ENCODE data around the gene ANKS3.
"Not testable (repeated sequence)": the region's sequence is repeated elsewhere in the genome, so short reads cannot be mapped to it uniquely, and the experiment has no call there.

Gene ANKS3

GRCh38 chr16:4752351-4753100, 18.5 kb upstream of the ANKS3 start:
- no peak for DNase-seq

GRCh38 chr16:4750896-4751295, 16.8 kb upstream of the ANKS3 start:
- no peak for DNase-seq

GRCh38 chr16:4749700-4750257, 15.7 kb upstream of the ANKS3 start:
- no peak for DNase-seq

GRCh38 chr16:4748682-4749411, 14.8 kb upstream of the ANKS3 start:
- no peak for DNase-seq

GRCh38 chr16:4747906-4748681, 14.0 kb upstream of the ANKS3 start:
- DNase-seq: no peak

- DNase-seq: no peak
Measured at GRCh38 chr16:4746991-4747574, 13.0 kb upstream of the ANKS3 start.

- no peak for DNase-seq
Measured at GRCh38 chr16:4746215-4746614, 12.1 kb upstream of the ANKS3 start.

- no peak for DNase-seq
Measured at GRCh38 chr16:4745274-4745569, 11.2 kb upstream of the ANKS3 start.

GRCh38 chr16:4744555-4745273, 10.6 kb upstream of the ANKS3 start:
- no peak for DNase-seq

- DNase-seq: no peak
Measured at GRCh38 chr16:4743226-4743878, 9.3 kb upstream of the ANKS3 start.

- DNase-seq: not testable (repeated sequence)
Measured at GRCh38 chr16:4738370-4738769, 4.3 kb upstream of the ANKS3 start.

GRCh38 chr16:4737545-4737944, 3.5 kb upstream of the ANKS3 start:
- no peak for DNase-seq

- no peak for DNase-seq
Measured at GRCh38 chr16:4736546-4736945, 2.5 kb upstream of the ANKS3 start.

GRCh38 chr16:4734730-4735535, 862 bp upstream of the ANKS3 start:
- peak; percentile 83 for DNase-seq

GRCh38 chr16:4733747-4734062, 366 bp downstream of the ANKS3 start:
- no peak for DNase-seq

GRCh38 chr16:4733211-4733742, 794 bp downstream of the ANKS3 start:
- no peak for DNase-seq

- DNase-seq: no peak
Measured at GRCh38 chr16:4729876-4730275, 4.2 kb downstream of the ANKS3 start.

- no peak for DNase-seq
Measured at GRCh38 chr16:4728676-4729075, 5.4 kb downstream of the ANKS3 start.

GRCh38 chr16:4726616-4727015, 7.5 kb downstream of the ANKS3 start:
- DNase-seq: no peak

GRCh38 chr16:4724661-4725270, 9.3 kb downstream of the ANKS3 start:
- no peak for DNase-seq
